Measurements from ENCODE around the gene SSH3. TPM values are rescaled to one million over a fixed set of nuclear protein-coding genes. Genes with fewer than 3 reads are reported as not detected.

Gene SSH3
- total RNA-seq, 3 donors from 2014 or later (not counting 1 experiment from before 2014, with no cell fraction given) = 34.3 to 42.7 (median 38.1) TPM

DNA sequence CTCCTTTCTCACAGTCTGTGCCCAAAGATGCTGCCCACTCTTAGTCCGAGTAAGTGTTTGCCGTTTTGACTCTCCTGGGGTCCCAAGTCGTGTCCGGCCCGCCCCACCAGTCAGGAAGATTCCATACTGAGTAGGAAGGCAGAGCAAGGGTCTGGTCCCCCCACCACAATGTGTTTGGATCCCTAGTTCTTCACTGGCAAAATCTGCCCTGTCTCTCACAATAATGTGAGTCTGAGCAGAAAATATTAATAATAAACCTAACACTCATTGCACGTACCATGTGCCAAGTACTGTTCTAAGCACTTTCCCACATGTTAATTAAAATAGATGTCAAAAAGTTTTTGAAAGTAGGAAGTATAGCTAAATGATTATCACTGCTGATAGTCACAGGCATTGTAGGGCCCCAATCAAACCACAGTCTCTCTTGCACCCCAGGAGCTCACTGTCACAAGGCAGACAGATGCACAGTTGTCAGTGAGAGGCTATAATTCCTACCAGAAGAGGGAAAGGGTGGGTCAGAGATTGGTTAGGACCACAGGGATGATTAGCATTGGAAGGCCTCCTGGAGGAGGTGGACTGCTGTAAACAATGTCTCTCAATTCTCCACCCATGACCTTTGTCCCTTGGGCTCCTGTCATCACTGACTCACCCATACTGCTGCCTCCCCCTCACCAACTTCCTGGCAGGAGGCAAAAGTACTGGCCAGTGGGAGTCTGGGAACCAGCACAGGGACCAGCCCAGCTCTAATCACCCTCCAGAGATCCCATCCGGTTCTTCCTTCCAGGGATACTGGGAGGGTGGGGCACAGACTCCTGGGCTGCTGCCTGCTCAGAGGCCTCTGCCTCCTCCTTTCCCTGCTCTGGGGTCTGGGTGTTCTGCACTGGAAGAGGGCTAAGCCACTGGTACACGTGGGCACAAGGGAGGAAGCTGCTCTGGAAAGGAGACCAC, 51.0 kb downstream of the SSH3 start:
- WGBS (ENCODE audit: insufficient coverage) = 65% methylated on average over 7 of the region's 8 CpGs
- no peak for ATAC-seq
- peaks cover 0 to 9% of the 10 kb centered on the region in 2 donors for H3K27me3 Mint-ChIP-seq (ENCODE audit: low read depth in 2 of 2)
- no peaks in the 10 kb centered on the region for H3K36me3 Mint-ChIP-seq
- intact Hi-C loops (cut with micrococcal nuclease) = no loop called here
- H3K4me1 Mint-ChIP-seq = peaks cover 23 to 41% of the 10 kb centered on the region in 2 donors
- Histone ChIP-seq H3K4me1 (ENCODE audit: control insufficient read depth, insufficient read depth, low read length) (peaks cover 78% of the 10 kb centered on the region), H3K27me3 (ENCODE audit: control insufficient read depth, insufficient read depth, low read length) (no peaks in the 10 kb centered on the region), H3K36me3 (ENCODE audit: control insufficient read depth, insufficient read depth, low read length) (no peaks in the 10 kb centered on the region), H3K27ac (ENCODE audit: low read length) (peak overlapping the region; percentile 97), H3K9me3 (ENCODE audit: control insufficient read depth, insufficient read depth, low read length) (no peaks in the 10 kb centered on the region), H3K4me3 (ENCODE audit: low read length) (no peak overlapping the region)
- H3K9me3 Mint-ChIP-seq = no peaks in the 10 kb centered on the region
- DNase-seq = peak in 1 of 2 donors; percentile 39
- TF ChIP-seq, protein P1, sequence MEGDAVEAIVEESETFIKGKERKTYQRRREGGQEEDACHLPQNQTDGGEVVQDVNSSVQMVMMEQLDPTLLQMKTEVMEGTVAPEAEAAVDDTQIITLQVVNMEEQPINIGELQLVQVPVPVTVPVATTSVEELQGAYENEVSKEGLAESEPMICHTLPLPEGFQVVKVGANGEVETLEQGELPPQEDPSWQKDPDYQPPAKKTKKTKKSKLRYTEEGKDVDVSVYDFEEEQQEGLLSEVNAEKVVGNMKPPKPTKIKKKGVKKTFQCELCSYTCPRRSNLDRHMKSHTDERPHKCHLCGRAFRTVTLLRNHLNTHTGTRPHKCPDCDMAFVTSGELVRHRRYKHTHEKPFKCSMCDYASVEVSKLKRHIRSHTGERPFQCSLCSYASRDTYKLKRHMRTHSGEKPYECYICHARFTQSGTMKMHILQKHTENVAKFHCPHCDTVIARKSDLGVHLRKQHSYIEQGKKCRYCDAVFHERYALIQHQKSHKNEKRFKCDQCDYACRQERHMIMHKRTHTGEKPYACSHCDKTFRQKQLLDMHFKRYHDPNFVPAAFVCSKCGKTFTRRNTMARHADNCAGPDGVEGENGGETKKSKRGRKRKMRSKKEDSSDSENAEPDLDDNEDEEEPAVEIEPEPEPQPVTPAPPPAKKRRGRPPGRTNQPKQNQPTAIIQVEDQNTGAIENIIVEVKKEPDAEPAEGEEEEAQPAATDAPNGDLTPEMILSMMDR (IDR thresholded peaks at IDR 0.05) = no peak
- peak overlapping the region; percentile 96 to 99 for H3K27ac Mint-ChIP-seq
- peak overlapping the region; percentile 97 for H3K4me3 Mint-ChIP-seq

DNA sequence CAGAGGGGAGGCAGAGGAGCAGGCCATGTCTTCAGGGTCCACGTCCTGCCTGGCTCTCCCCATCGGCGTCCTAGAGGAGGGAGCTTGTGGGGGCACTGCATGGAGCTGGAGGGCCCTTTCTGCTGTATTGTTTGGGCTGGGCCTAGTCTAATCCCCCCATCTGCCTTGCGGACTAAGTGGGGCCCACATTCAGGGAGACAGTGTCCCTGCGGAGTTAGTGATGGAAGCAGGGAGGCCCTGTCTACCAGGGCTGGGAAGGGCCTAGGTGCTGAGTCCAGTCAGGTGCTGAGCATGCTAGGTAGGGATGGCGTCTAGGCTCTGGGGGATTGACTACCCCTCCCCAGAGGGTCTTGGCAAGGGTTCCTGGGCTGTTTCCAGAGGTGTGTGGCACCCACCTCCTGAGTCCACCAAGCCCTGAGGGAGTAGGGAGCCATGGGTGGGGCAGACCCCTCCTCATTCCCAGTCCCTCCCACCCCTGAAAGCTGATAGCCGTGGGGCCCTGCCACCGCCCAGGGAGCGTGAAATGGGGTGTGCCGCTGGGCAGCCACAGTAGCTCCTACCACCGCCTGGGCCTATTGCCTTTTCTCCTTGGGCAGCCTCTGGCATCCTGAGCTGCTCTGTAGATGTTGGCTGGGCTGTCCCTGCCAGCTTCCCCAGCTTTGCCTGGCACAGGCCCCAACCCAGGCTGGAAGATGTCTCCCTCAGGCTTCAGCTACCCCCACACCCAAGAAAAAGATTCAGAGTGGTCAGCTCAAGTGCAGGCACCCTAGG, 51.9 kb downstream of the SSH3 start:
- Mint-ChIP-seq H3K36me3 (no peaks in the 10 kb centered on the region), H3K27me3 (ENCODE audit: low read depth in 2 of 2) (peaks cover 0 to 9% of the 10 kb centered on the region in 2 donors), H3K4me3 (no peak overlapping the region), H3K27ac (peak overlapping the region in 1 of 2 donors; percentile 99), H3K4me1 (peaks cover 23 to 35% of the 10 kb centered on the region in 2 donors), H3K9me3 (no peaks in the 10 kb centered on the region)
- Histone ChIP-seq H3K4me3 (ENCODE audit: low read length) (no peak overlapping the region), H3K4me1 (ENCODE audit: control insufficient read depth, insufficient read depth, low read length) (peaks cover 74% of the 10 kb centered on the region), H3K27me3 (ENCODE audit: control insufficient read depth, insufficient read depth, low read length) (no peaks in the 10 kb centered on the region), H3K36me3 (ENCODE audit: control insufficient read depth, insufficient read depth, low read length) (no peaks in the 10 kb centered on the region), H3K9me3 (ENCODE audit: control insufficient read depth, insufficient read depth, low read length) (no peaks in the 10 kb centered on the region), H3K27ac (ENCODE audit: low read length) (no peak overlapping the region)
- intact Hi-C loops (cut with micrococcal nuclease) = no loop called here
- WGBS (ENCODE audit: insufficient coverage) = 93% methylated on average over 11 of the region's 11 CpGs
- ATAC-seq (no peak), DNase-seq (peak in 1 of 2 donors; percentile 5)
- TF ChIP-seq, protein P1 (IDR thresholded peaks at IDR 0.05) = no peak

DNA sequence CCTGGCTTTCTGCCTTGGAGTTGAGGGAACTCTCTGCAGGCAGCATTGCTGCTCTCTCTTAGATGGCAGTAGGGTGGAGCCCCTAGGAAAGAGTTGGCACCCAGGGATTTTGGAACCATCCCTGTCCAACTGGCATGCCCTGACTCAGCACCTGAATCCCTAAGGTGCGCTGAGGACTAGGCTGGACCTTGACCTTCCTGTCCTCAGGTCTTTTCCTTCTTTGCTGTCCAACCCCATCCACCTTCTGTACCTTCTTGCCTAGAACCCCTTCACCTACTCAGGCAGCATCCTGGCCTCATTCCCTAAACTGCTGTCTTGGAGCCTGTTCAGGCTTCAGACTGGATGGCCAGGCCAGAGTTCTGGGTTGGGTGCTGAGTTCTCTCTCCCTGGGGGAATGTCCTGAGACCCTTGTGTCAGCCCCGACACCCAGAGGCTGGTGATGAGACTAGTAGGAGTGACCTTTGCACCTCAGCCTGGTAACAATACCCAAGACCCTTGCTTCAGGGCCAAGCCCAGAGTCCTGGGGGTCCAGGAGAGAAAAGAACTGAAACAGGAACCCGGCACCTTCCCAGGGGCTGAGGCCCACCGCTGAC, 52.6 kb downstream of the SSH3 start:
- no peak overlapping the region for H3K4me3 ChIP-seq (ENCODE audit: low read length)
- intact Hi-C loops (cut with micrococcal nuclease) = no loop called here
- no peak overlapping the region for H3K4me3 Mint-ChIP-seq
- H3K27me3 ChIP-seq (ENCODE audit: control insufficient read depth, insufficient read depth, low read length) = no peaks in the 10 kb centered on the region
- TF ChIP-seq, protein P1 (IDR thresholded peaks at IDR 0.05) = no peak
- DNase-seq = peak in 1 of 2 donors; percentile 7
- ATAC-seq = no peak
- H3K4me1 ChIP-seq (ENCODE audit: control insufficient read depth, insufficient read depth, low read length) = peaks cover 72% of the 10 kb centered on the region
- H3K27ac ChIP-seq (ENCODE audit: low read length) = no peak overlapping the region
- H3K36me3 ChIP-seq (ENCODE audit: control insufficient read depth, insufficient read depth, low read length) = no peaks in the 10 kb centered on the region
- no peaks in the 10 kb centered on the region for H3K36me3 Mint-ChIP-seq
- whole genome bisulfite sequencing (ENCODE audit: insufficient coverage) = 76% methylated on average over 4 of the region's 4 CpGs
- no peaks in the 10 kb centered on the region for H3K9me3 Mint-ChIP-seq
- peaks cover 22 to 35% of the 10 kb centered on the region in 2 donors for H3K4me1 Mint-ChIP-seq
- H3K9me3 ChIP-seq (ENCODE audit: control insufficient read depth, insufficient read depth, low read length) = no peaks in the 10 kb centered on the region
- H3K27me3 Mint-ChIP-seq (ENCODE audit: low read depth in 2 of 2) = peaks cover 0 to 9% of the 10 kb centered on the region in 2 donors
- peak overlapping the region in 1 of 2 donors; percentile 33 for H3K27ac Mint-ChIP-seq
